Left ventricle myocardium inferior (tissue), 1 donor: ENCODE data around the gene MACO1. TPM values are rescaled to one million over a fixed set of nuclear protein-coding genes. Genes with fewer than 3 reads are reported as not detected.
A peak's percentile ranks its signal among the peaks of the same experiment; 100 is the strongest.

Experiments
- DNase-seq: peaks from one replicate; pipeline ENCODE4 v3.0.0-alpha.2; 2020
- H3K27ac ChIP-seq: fragments of 200-600 bp; replicated peaks from 2 replicates; pipeline ENCODE4 v1.8.0; 2021
- H3K27me3 ChIP-seq: fragments of 200-600 bp; 2 replicates; pipeline ENCODE4 v1.8.0; 2021; ENCODE audit warnings: low read depth
- H3K36me3 ChIP-seq: fragments of 200-600 bp; 2 replicates; pipeline ENCODE4 v1.8.0; 2021
- H3K4me1 ChIP-seq: fragments of 200-600 bp; 2 replicates; pipeline ENCODE4 v1.8.0; 2021
- H3K4me3 ChIP-seq: fragments of 200-600 bp; 2 replicates; pipeline ENCODE4 v1.8.0; 2021; ENCODE audit warnings: mild to moderate bottlenecking, moderate library complexity
- H3K9me3 ChIP-seq: fragments of 200-600 bp; replicated peaks from 2 replicates; pipeline ENCODE4 v1.8.0; 2021
- CTCF ChIP-seq: fragments of 200-600 bp; IDR thresholded peaks from 2 replicates; pipeline ENCODE4 v1.8.0; 2021; ENCODE audit warnings: antibody characterized with exemption, mild to moderate bottlenecking, borderline replicate concordance
- intact Hi-C: fragments of 100-400 bp; cut with micrococcal nuclease; formaldehyde crosslinking; loops from one replicate; pipeline ENCODE4 v1.11.0; 2022
- total RNA-seq: library from RNA; stranded (reverse); fragmentation: NEBNext Ultra II Directional; extraction: Animal tissue kit (Norgen Biotek cat#: 25700); gene quantifications from one replicate; pipeline ENCODE4 v1.2.1, GENCODE V29; 2021
- donor health status: DM: no; HTN: yes; CAD: no; lungs with severe emphysema.

The MACO1 gene
- total RNA-seq, 1 donor from 2014 or later = 12.9 TPM

- H3K4me3 ChIP-seq = no peak overlapping the region
- no peak for TF ChIP-seq CTCF
- intact Hi-C loops = no loop called here
- H3K9me3 ChIP-seq = peaks cover 4% of the 10 kb centered on the region
- H3K36me3 ChIP-seq = no peaks in the 10 kb centered on the region
- no peak for DNase-seq
- no peaks in the 10 kb centered on the region for H3K27me3 ChIP-seq
- no peaks in the 10 kb centered on the region for H3K4me1 ChIP-seq
- H3K27ac ChIP-seq = no peak overlapping the region
These were observed 87.0 kb downstream of the MACO1 start for GRCh38 chr1:25517476-25518394.

- TF ChIP-seq CTCF = no peak
These were observed 88.9 kb downstream of the MACO1 start for GRCh38 chr1:25519624-25520023.

GRCh38 chr1:25520446-25521061 lies 89.9 kb downstream of the MACO1 start:
- no peak overlapping the region for H3K4me3 ChIP-seq
- intact Hi-C loops = no loop called here
- peaks cover 4% of the 10 kb centered on the region for H3K4me1 ChIP-seq
- H3K36me3 ChIP-seq = no peaks in the 10 kb centered on the region
- TF ChIP-seq CTCF = peak; percentile 89
- DNase-seq = peak; percentile 62
- no peak overlapping the region for H3K27ac ChIP-seq
- no peaks in the 10 kb centered on the region for H3K27me3 ChIP-seq
- peaks cover 7% of the 10 kb centered on the region for H3K9me3 ChIP-seq

More at GRCh38 chr1:25519624-25520023, 88.9 kb downstream of the MACO1 start:
- Histone ChIP-seq H3K36me3 (no peaks in the 10 kb centered on the region), H3K4me3 (no peak overlapping the region), H3K4me1 (no peaks in the 10 kb centered on the region), H3K27me3 (no peaks in the 10 kb centered on the region), H3K27ac (no peak overlapping the region), H3K9me3 (no peaks in the 10 kb centered on the region)
- intact Hi-C loops = no loop called here
- no peak for DNase-seq

- intact Hi-C loops = no loop called here
These were observed 91.4 kb downstream of the MACO1 start for GRCh38 chr1:25522031-25522655.

More at GRCh38 chr1:25522031-25522655, 91.4 kb downstream of the MACO1 start:
- H3K36me3 ChIP-seq = no peaks in the 10 kb centered on the region
- peaks cover 10% of the 10 kb centered on the region for H3K9me3 ChIP-seq
- peaks cover 6% of the 10 kb centered on the region for H3K27me3 ChIP-seq
- DNase-seq = no peak
- peaks cover 4% of the 10 kb centered on the region for H3K4me1 ChIP-seq
- H3K4me3 ChIP-seq = no peak overlapping the region
- no peak for TF ChIP-seq CTCF
- no peak overlapping the region for H3K27ac ChIP-seq
